Kasumi-1 (cell line): ENCODE results near the gene ETV2.
A peak's percentile ranks its signal among the peaks of the same experiment; 100 is the strongest.
"Not testable (repeated sequence)": the region's sequence is repeated elsewhere in the genome, so short reads cannot be mapped to it uniquely, and the experiment has no call there.

Experiments
- DNase-seq, 2 experiments: peaks; one replicate each; lab custom pipeline; 2025; lab: John Stamatoyannopoulos, UW

Gene ETV2

GRCh38 chr19:35657904-35658700, 16.6 kb downstream of the ETV2 start:
- DNase-seq: no peak

GRCh38 chr19:35661995-35662340, 20.4 kb downstream of the ETV2 start:
- no peak for DNase-seq

GRCh38 chr19:35663981-35664380, 22.4 kb downstream of the ETV2 start:
- DNase-seq: no peak

DNA sequence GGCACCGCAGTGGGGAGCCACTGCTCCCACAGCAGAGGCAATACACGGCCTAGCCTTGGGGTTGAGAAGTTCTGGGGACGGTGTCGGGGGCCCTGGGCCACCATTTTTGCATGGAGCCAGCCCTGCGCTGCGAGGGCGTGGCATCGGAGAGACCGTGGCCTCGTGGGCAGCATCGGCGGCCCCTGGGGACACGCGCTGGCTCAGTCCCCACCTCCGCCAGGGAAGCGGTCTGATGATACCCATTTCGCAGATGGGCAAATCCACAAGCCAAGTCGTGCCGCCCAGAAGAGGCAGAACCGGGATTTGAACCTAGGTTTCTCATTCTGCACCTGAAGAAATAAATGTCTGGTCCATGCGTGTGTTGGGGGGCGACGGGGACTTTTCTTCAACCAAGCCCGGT, 23.6 kb downstream of the ETV2 start:
- DNase-seq: no peak

DNA sequence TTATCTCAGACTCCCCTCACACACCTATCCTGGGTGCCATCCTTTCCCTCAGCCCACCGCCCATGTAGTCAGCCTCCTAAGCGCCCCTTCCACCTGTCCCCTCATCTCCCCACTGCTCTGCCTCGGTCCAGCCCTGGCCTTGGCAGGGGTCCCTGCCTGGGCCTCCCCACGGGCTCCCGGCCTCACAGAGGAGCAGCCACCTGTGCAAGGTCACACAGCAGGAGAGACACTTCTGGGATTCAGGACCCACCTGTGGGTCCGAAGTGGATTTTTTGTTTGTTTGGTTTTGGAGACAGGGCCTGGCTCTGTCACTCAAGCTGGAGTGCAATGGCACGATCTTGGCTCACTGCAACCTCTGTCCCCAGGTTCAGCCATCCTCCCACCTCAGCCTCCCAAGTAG, 24.1 kb downstream of the ETV2 start:
- DNase-seq: no peak

DNA sequence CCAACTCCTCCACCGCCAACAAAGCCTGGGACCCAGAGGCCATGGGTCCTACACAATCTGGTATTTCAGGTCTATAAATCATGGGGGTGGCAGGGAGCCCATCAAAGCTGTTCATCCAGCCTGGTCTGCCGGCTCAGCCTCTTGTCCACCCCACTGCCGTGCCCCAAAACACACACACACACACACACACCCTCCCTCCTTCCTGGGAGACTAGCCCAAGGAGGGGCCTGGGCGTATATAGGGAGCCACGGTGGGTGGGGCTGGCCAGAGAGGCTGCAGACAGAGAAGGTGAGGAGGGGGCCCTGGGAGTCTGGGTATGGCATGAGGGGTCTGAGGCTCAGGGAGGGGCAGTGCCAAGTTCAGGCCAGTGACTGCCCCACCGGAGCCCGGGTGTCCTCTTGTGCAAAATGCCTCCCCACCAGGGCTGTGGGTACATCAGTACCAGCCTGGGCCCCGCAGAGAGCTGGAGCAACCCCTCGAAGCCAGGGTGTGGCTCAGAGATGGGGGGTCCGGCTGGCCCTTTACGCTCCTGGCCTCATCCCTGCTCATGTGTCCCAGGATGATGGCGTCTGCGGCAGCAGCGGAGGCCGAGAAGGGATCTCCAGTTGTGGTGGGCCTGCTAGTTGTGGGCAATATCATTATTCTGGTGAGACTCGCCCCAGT, 24.8 kb downstream of the ETV2 start, which contains the start of gene UPK1A:
UPK1A (plus strand) TSS at position 267 of the 663 bp plus-strand sequence; CDS start at position 563, 296 bp downstream.
- no peak for DNase-seq

DNA sequence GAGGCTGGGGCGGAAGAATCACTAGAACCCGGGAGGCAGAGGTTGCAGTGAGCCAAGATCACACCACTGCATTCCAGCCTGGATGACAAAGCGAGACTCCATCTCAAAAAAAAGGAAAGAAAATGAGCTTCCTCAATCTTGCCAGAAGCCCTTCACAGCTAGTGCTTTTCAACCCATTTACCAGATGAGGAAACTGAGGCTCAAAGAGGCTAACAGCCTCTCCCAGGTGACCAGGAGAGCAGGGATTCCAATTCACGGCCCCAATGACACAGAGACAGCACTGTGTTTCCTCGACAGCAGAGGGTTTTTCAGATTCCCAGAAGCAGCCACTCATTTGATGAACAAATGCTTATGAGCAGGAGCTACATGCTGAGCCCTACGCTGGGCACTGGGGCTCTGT, 28.0 kb downstream of the ETV2 start:
- DNase-seq: no peak

DNA sequence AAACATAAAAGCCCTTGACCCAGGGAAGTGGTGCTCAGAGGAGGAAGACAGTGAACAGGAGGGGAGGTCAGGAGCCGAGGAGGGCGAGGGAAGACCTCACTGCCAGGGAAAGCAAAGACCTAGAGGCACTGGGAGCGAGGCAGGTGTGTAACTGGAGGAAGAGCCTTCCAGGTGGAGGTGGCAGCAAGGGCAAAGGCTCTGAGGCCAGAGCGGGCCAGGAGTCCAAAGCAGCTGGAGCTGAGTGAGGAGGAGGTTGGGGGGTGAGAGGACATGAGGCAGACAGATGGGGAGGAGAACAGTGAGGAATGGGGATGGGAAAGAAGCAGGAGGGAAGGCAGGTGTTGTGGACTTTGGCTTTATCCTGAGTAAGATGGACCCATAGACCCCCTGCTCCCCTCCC, 28.4 kb downstream of the ETV2 start:
- no peak for DNase-seq

GRCh38 chr19:35670686-35671085, 29.1 kb downstream of the ETV2 start:
- no peak for DNase-seq

GRCh38 chr19:35671818-35672217, 30.3 kb downstream of the ETV2 start:
- no peak for DNase-seq

DNA sequence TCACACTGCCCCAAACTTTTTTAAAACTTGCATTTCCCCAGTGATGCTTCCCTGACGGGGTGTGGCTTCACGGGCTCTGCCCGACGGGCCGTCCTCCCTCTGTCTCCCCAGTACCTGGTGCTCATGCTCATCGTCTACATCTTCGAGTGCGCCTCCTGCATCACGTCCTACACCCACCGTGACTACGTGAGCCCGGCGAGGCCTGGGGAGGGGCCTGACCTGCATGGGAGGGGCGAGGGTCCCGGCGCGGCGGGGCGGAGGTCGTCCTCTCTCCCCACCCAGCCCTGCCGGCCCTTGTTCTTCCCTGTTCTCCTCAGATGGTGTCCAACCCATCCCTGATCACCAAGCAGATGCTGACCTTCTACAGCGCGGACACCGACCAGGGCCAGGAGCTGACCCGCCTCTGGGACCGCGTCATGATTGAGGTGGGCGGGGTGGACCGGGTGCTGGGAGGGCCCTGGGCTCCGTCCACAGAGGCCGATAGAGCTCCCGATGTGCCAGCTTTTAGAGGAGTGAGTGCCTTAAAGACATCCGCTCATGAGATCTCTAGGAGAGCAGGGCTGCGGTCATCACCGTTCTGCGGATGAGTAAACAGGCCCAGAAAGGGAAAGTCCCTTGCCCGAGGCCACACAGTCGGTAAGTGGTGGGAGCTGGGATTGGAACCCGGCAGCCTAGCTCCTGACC, 31.7 kb downstream of the ETV2 start:
- no peak for DNase-seq

DNA sequence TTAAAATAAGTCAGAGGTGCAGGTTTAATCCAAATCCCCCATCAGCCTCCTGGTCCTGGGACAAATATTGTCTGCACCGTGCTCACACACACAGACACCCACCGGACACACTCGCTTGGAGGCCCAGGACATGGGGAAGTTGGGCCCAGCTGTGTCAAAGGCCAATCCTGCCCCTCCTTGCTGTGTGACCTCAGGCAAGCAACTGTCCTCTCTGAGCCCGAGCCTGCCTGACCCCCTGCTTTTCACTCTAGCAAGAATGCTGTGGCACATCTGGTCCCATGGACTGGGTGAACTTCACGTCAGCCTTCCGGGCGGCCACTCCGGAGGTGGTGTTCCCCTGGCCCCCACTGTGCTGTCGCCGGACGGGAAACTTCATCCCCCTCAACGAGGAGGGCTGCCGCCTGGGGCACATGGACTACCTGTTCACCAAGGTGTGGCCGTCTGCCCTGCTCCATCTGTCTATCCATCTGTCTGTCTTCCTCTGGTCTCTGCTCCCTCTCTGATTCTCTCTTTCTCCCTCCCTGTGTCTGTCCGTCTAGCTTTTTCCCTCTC, 34.1 kb downstream of the ETV2 start:
- no peak for DNase-seq

GRCh38 chr19:35689836-35690235, 48.3 kb downstream of the ETV2 start:
- DNase-seq: no peak

DNA sequence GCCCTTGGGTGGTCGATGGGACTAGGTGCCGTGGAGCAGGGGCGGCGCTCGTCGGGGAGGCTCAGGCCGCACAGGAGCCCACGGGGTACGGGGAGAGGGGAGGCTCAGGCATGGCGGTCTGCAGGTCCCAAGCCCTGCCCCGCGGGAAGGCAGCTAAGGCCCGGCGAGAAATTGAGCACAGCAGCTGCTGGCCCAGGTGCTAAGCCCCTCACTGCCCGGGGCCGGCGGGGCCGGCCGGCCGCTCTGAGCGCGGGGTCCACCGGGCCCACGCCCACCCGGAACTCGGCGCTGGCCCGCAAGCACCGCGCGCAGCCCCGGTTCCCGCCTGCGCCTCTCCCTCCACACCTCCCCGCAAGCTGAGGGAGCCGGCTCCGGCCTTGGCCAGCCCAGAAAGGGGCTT, 49.6 kb downstream of the ETV2 start:
- DNase-seq: not testable (repeated sequence)

- no peak for DNase-seq
Observed at GRCh38 chr19:35692010-35692409, 50.5 kb downstream of the ETV2 start.

- no peak for DNase-seq
Observed at GRCh38 chr19:35693422-35693821, 51.9 kb downstream of the ETV2 start.

- DNase-seq: peak; percentile 91
Observed at GRCh38 chr19:35693835-35694599, 52.5 kb downstream of the ETV2 start.
